Neural cell (in vitro differentiated cells): ENCODE results near the gene NPM3. TPM values are rescaled to one million over a fixed set of nuclear protein-coding genes. Genes with fewer than 3 reads are reported as not detected.

Experiments
- H2AFZ ChIP-seq: fragments of 200-600, 300-800 bp; sonication (generic), shearing (Covaris generic); 2 replicates; pipeline ENCODE4 v1.6.0; 2014; ENCODE audit warnings: low read depth, mild to moderate bottlenecking, antibody characterized with exemption, low read length, moderate library complexity
- H3F3A ChIP-seq: fragments of 200-600 bp; shearing (Covaris generic); 2 replicates; pipeline ENCODE4 v1.6.1; 2016; ENCODE audit warnings: mild to moderate bottlenecking, moderate library complexity, mixed read lengths, antibody characterized with exemption, low read length; ENCODE audit not compliant: insufficient read depth, poor library complexity, severe bottlenecking
- H3K27ac ChIP-seq: fragments of 200-600, 300-800 bp; sonication (generic), shearing (Covaris generic); 2 replicates; pipeline ENCODE4 v1.5.1; 2014; ENCODE audit warnings: mild to moderate bottlenecking, low read length, moderate library complexity
- H3K27me3 ChIP-seq: fragments of 300-800, 200-600 bp; sonication (generic), shearing (Covaris generic); 2 replicates; pipeline ENCODE4 v1.6.0; 2014; ENCODE audit warnings: mild to moderate bottlenecking, low read depth, low read length, moderate library complexity; ENCODE audit not compliant: insufficient read depth
- H3K36me3 ChIP-seq: fragments of 300-800, 200-600 bp; sonication (generic), shearing (Covaris generic); 2 replicates; pipeline ENCODE4 v1.5.1; 2014; ENCODE audit warnings: mild to moderate bottlenecking, antibody characterized with exemption, low read length, moderate library complexity; ENCODE audit not compliant: insufficient read depth
- H3K4me2 ChIP-seq: fragments of 300-800, 200-600 bp; sonication (generic), shearing (Covaris generic); 2 replicates; pipeline ENCODE4 v1.6.0; 2014; ENCODE audit warnings: mild to moderate bottlenecking, low read length
- H3K4me3 ChIP-seq: fragments of 300-800, 200-600 bp; sonication (generic), shearing (Covaris generic); 2 replicates; pipeline ENCODE4 v1.5.1; 2014; ENCODE audit warnings: mild to moderate bottlenecking, low read length, moderate library complexity
- H3K79me2 ChIP-seq: fragments of 200-600 bp; shearing (Covaris generic); replicated peaks from 2 replicates; pipeline ENCODE4 v1.6.0; 2014; ENCODE audit warnings: mild to moderate bottlenecking, low read length, moderate library complexity; ENCODE audit not compliant: insufficient read depth
- H3K9ac ChIP-seq: fragments of 300-800, 200-600 bp; sonication (generic), shearing (Covaris generic); 2 replicates; pipeline ENCODE4 v1.6.1; 2016; ENCODE audit warnings: mild to moderate bottlenecking, low read length, mixed read lengths
- H3K9me2 ChIP-seq: fragments of 200-600 bp; shearing (Covaris generic); 2 replicates; pipeline ENCODE4 v1.6.1; 2016; ENCODE audit warnings: mild to moderate bottlenecking, low read length, mixed read lengths; ENCODE audit not compliant: insufficient read depth
- H3K9me3 ChIP-seq: fragments of 200-600, 300-800 bp; sonication (generic), shearing (Covaris generic); 2 replicates; pipeline ENCODE4 v1.6.1; 2016; ENCODE audit warnings: mild to moderate bottlenecking, mixed run types, low read length, moderate library complexity, mixed read lengths
- H4K20me1 ChIP-seq: fragments of 200-600 bp; shearing (Covaris generic); 2 replicates; pipeline ENCODE4 v1.6.1; 2016; ENCODE audit warnings: mild to moderate bottlenecking, mixed run types; ENCODE audit not compliant: insufficient read depth
- CTCF ChIP-seq: fragments of 450-650 bp; IDR thresholded peaks from 2 replicates; pipeline ENCODE4 v1.5.1; 2014; ENCODE audit warnings: antibody characterized with exemption, mild to moderate bottlenecking, moderate library complexity; ENCODE audit not compliant: poor library complexity, severe bottlenecking
- EP300 ChIP-seq: fragments of 450-650 bp; conservative IDR thresholded peaks from 2 replicates; pipeline ENCODE4 v1.6.1; 2014; ENCODE audit warnings: antibody characterized with exemption, mild to moderate bottlenecking, moderate library complexity; ENCODE audit not compliant: poor library complexity, severe bottlenecking
- EZH2 ChIP-seq: fragments of 200-600, 300-800 bp; shearing (Covaris generic), sonication (generic); IDR thresholded peaks from 2 replicates; pipeline ENCODE4 v1.6.1; 2014; ENCODE audit warnings: antibody characterized with exemption, low read length, borderline replicate concordance, mild to moderate bottlenecking; ENCODE audit not compliant: insufficient read depth, poor library complexity, severe bottlenecking
- MXI1 ChIP-seq: fragments of 450-650 bp; conservative IDR thresholded peaks from 2 replicates; pipeline ENCODE4 v1.6.1; 2014; ENCODE audit warnings: antibody characterized with exemption, mild to moderate bottlenecking; ENCODE audit not compliant: poor library complexity, severe bottlenecking
- POLR2AphosphoS5 ChIP-seq: IDR thresholded peaks from 2 replicates; pipeline ENCODE4 v1.6.1; 2012
- RAD21 ChIP-seq: fragments of 450-650 bp; conservative IDR thresholded peaks from 2 replicates; pipeline ENCODE4 v1.6.1; 2014; ENCODE audit warnings: antibody characterized with exemption, mild to moderate bottlenecking, moderate library complexity
- SMC3 ChIP-seq: fragments of 450-650 bp; conservative IDR thresholded peaks from 2 replicates; pipeline ENCODE4 v1.6.1; 2014; ENCODE audit warnings: antibody characterized with exemption, mild to moderate bottlenecking, moderate library complexity; ENCODE audit not compliant: poor library complexity
- TAF1 ChIP-seq: IDR thresholded peaks from 2 replicates; pipeline ENCODE4 v1.6.1; 2012; ENCODE audit warnings: low read depth
- polyA plus RNA-seq: library from polyadenylated mRNA; depleted of rRNA; stranded (reverse); fragments of >200 nt; gene quantifications from 2 replicates; pipeline ENCODE4 v1.2.3, GENCODE V29; 2014
- TF ChIP-seq, protein P1 (sequence below): IDR thresholded peaks from 2 replicates; pipeline ENCODE4 v1.6.1; 2012; ENCODE audit warnings: borderline replicate concordance

NPM3 gene
- polyA plus RNA-seq, 1 donor from 2014 or later = 53.0 TPM

DNA sequence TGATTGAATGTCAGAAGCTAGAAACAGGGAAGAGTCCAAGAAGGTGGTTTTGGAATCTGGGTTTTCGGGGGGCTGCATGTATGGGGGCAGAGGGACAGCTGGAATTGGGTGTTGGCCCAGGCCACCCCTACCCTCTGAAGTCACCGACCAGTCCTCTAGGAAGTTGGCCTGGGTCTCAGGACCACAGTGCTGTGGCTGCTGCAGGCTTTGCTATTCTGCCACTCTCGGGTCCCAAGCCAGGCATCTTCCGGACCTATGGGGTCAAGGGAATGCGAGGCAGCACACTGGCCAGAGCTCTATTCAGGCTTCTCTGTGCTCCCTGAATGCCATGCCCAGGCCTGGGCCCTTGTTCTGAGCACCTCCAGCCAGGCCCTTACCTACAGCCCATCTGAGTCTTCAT is 20.5 kb downstream of the NPM3 start:
- Histone ChIP-seq H3K9me3 (no peaks in the 10 kb centered on the region), H2AFZ (no peak overlapping the region), H4K20me1 (no peaks in the 10 kb centered on the region), H3K9me2 (no peaks in the 10 kb centered on the region), H3K27ac (no peak overlapping the region), H3K36me3 (no peaks in the 10 kb centered on the region), H3K4me3 (no peak overlapping the region), H3K9ac (no peak overlapping the region), H3K27me3 (no peaks in the 10 kb centered on the region), H3K4me2 (no peak overlapping the region), H3K79me2 (no peaks in the 10 kb centered on the region), H3F3A (no peaks in the 10 kb centered on the region)
- TF ChIP-seq TAF1 (no peak), EP300 (no peak), CTCF (no peak), SMC3 (no peak), MXI1 (no peak), RAD21 (no peak), EZH2 (no peak), POLR2AphosphoS5 (no peak)
- TF ChIP-seq, protein P1, sequence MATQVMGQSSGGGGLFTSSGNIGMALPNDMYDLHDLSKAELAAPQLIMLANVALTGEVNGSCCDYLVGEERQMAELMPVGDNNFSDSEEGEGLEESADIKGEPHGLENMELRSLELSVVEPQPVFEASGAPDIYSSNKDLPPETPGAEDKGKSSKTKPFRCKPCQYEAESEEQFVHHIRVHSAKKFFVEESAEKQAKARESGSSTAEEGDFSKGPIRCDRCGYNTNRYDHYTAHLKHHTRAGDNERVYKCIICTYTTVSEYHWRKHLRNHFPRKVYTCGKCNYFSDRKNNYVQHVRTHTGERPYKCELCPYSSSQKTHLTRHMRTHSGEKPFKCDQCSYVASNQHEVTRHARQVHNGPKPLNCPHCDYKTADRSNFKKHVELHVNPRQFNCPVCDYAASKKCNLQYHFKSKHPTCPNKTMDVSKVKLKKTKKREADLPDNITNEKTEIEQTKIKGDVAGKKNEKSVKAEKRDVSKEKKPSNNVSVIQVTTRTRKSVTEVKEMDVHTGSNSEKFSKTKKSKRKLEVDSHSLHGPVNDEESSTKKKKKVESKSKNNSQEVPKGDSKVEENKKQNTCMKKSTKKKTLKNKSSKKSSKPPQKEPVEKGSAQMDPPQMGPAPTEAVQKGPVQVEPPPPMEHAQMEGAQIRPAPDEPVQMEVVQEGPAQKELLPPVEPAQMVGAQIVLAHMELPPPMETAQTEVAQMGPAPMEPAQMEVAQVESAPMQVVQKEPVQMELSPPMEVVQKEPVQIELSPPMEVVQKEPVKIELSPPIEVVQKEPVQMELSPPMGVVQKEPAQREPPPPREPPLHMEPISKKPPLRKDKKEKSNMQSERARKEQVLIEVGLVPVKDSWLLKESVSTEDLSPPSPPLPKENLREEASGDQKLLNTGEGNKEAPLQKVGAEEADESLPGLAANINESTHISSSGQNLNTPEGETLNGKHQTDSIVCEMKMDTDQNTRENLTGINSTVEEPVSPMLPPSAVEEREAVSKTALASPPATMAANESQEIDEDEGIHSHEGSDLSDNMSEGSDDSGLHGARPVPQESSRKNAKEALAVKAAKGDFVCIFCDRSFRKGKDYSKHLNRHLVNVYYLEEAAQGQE = no peak

DNA sequence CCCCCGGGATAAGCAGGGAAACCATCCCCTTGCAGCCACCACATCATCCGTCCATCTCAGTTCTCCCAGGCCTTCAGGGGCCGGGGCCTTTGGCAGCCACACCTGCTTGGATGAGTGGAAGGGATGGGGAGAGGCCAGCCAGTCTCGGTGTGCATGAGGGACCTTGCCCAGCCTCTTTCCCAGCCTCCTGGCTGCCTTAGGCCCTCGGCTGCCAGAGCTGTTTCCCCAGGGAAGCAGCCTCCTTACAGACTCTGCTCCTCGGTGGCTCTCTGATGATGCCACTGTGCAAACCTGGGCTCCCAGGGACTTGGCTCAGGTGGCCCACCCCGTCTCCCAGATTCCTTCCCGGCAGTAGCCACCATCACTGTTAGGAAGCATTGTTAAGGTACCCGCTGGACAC is 22.0 kb downstream of the NPM3 start:
- Histone ChIP-seq H3K4me3 (no peak overlapping the region), H3K36me3 (no peaks in the 10 kb centered on the region), H3K27me3 (no peaks in the 10 kb centered on the region), H3K9me2 (no peaks in the 10 kb centered on the region), H4K20me1 (no peaks in the 10 kb centered on the region), H3K9me3 (no peaks in the 10 kb centered on the region), H2AFZ (no peak overlapping the region), H3K79me2 (no peaks in the 10 kb centered on the region), H3K4me2 (no peak overlapping the region), H3K27ac (no peak overlapping the region), H3K9ac (no peak overlapping the region), H3F3A (no peaks in the 10 kb centered on the region)
- TF ChIP-seq SMC3 = no peak
- TF ChIP-seq MXI1 = no peak
- TF ChIP-seq CTCF = no peak
- TF ChIP-seq, protein P1 = no peak
- TF ChIP-seq RAD21 = no peak
- TF ChIP-seq EZH2 = no peak
- no peak for TF ChIP-seq POLR2AphosphoS5
- TF ChIP-seq TAF1 = no peak
- TF ChIP-seq EP300 = no peak
